Measurements from ENCODE around the gene CDC73. TPM values are rescaled to one million over a fixed set of nuclear protein-coding genes. Genes with fewer than 3 reads are reported as not detected.

CDC73 gene
- total RNA-seq, 1 donor from 2014 or later, result 22.6 TPM

DNA sequence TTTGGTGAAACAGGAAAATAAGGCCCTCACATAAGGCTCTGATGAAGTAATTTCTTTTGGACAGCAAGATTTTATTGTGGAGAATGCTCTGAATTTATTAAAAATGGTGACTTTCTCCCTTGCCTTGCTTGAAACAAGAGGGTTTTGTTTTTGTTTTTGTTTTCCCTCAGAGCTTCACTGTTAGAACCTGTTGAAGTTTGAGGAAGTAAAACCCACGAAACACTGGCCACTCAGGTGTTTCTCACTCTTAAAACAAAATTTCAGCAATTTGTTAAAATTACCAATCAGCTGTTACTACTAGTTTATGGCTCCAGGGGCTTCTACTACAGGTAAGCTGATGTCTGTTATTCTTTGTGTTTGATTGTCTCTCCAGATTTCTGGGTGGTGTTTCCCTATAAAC, 177.2 kb downstream of the CDC73 start:
- DNase-seq, result no peak

GRCh38 chr1:193301746-193302145, 179.9 kb downstream of the CDC73 start:
- DNase-seq, result no peak

DNA sequence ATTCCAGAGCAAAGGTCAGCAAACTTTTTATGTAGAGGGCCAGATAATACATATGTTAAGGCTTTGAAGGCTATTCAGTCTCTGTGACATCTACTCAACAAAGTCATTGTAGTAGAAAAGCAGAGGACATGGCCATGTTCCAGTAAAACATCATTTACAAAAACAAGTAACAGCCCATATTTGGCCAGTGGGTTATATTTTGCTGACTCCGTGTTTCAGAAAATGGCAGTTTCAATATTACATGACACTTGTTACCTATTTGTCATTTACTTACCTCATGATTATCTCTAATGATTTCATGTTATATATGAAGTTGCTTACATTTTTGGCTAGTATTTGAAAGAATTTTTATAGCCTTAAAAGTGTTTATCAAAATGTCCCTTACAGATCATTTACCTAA, 182.0 kb downstream of the CDC73 start:
- DNase-seq, result no peak

Other genes with a start within 250 kb of the CDC73 start
- gene UCHL5, start 62.7 kb upstream of the CDC73 start, total RNA-seq, result 21.8 and 53.8 TPM in 2 replicates
- gene RO60, start 62.4 kb upstream of the CDC73 start, total RNA-seq, result 166 and 175 TPM in 2 replicates
- 13.2 and 14.1 TPM in 2 replicates for gene GLRX2, start 16.6 kb upstream of the CDC73 start, total RNA-seq
- gene B3GALT2, start 64.6 kb downstream of the CDC73 start, total RNA-seq, result 2.9 and 4.4 TPM in 2 replicates

Data from dermis blood vessel endothelial cell (primary cell).